ENCODE results near the gene CFAP69.
"Not testable (repeated sequence)": the region's sequence is repeated elsewhere in the genome, so short reads cannot be mapped to it uniquely, and the experiment has no call there.

The CFAP69 gene

GRCh38 chr7:90350032-90350431 is 105.1 kb downstream of the CFAP69 start:
- H3K9ac ChIP-seq (ENCODE audit: low read length); H3K9me3 ChIP-seq (ENCODE audit: control insufficient read depth, low read depth, low read length); H3K4me1 ChIP-seq (ENCODE audit: control insufficient read depth, low read depth, low read length); H3K36me3 ChIP-seq (ENCODE audit: control insufficient read depth, low read depth, low read length); H3K4me3 ChIP-seq (ENCODE audit: low read length); H3K27ac ChIP-seq (ENCODE audit: low read length); H3K27me3 ChIP-seq (ENCODE audit: control insufficient read depth, insufficient read depth, low read length): not testable (repeated sequence)

DNA sequence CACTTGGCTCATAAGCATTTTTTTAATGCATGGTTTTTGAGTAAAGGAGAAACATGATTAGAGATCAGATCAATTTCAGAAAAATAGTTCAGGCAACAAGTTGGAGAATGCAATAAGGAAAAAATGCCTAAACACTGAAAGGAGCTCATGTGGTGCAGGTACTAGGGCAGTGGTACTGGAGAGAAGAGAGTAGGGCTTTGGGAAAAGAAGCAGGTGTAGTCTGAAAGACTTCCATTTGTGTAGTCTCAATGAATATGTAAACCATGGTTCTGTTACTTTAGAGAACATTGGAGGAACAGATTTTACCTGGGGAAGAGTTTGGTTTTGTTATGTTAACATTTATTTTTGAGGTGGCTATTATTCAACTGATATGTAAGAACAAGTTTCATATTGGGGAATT is 107.0 kb downstream of the CFAP69 start:
- Histone ChIP-seq H3K36me3 (ENCODE audit: control insufficient read depth, low read depth, low read length) (peaks cover 7% of the 10 kb centered on the region), H3K9me3 (ENCODE audit: control insufficient read depth, low read depth, low read length) (no peaks in the 10 kb centered on the region), H3K4me3 (ENCODE audit: low read length) (no peak overlapping the region)

More for the DNA sequence above, 107.0 kb downstream of the CFAP69 start:
- H3K9ac ChIP-seq (ENCODE audit: low read length), result no peak overlapping the region
- H3K27ac ChIP-seq (ENCODE audit: low read length), result no peak overlapping the region
- peaks cover 7% of the 10 kb centered on the region for H3K4me1 ChIP-seq (ENCODE audit: control insufficient read depth, low read depth, low read length)
- no peaks in the 10 kb centered on the region for H3K27me3 ChIP-seq (ENCODE audit: control insufficient read depth, insufficient read depth, low read length)

All from iPS-18a (cell line).